HG03457 (cell line): Measurements from ENCODE around the gene RFX4.
"Not testable (repeated sequence)": the region's sequence is repeated elsewhere in the genome, so short reads cannot be mapped to it uniquely, and the experiment has no call there.

Experiments
- ATAC-seq: cut with Tn5 transposase; IDR thresholded peaks from one replicate; pipeline ENCODE4 v1.9.1; 2021; ENCODE audit warnings: moderate number of reproducible peaks; ENCODE audit not compliant: unreplicated experiment

RFX4 gene

DNA sequence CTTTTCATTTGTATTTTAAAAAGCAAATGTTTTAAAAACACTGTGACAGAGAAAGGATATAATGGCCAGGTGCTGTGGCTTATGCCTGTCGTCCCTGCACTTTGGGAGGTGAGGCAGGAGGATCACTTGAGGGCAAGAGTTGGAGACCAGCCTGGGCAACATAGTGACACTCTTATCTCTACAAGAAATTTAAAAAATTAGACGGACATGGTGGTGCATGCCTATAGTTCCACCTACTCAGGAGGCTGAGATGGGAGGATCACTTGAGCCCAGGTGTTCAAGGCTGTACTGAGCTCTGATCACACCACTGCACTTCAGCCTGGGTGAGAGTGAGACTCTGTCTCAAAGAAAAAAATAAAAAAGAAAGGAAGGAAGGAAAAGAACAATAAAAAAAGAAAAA lies 7.8 kb downstream of the RFX4 start:
- ATAC-seq = no peak

DNA sequence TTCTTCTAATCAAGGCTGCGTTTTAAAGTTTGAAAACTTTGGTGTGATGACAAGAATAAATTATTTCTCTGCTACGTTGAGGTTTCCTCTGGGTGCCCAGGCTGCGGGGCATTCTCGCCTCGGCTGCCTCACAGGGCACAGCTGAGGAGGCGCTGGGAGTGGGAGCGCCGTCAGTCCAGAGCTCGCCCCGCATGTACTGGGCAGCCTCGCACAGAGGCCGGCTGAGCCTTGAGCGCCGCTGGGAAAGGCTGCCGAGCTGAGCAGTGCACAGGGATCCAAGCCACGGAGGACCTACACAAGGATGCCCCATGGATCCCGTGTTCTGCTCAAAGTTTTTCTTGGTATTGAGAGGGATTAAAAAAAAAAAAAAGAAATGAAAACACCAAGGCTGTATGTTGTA lies 11.6 kb downstream of the RFX4 start:
- no peak for ATAC-seq

- no peak for ATAC-seq
Observed at GRCh38 chr12:106595268-106595667, 12.5 kb downstream of the RFX4 start.

- ATAC-seq = no peak
Observed at GRCh38 chr12:106598003-106598402, 15.2 kb downstream of the RFX4 start.

DNA sequence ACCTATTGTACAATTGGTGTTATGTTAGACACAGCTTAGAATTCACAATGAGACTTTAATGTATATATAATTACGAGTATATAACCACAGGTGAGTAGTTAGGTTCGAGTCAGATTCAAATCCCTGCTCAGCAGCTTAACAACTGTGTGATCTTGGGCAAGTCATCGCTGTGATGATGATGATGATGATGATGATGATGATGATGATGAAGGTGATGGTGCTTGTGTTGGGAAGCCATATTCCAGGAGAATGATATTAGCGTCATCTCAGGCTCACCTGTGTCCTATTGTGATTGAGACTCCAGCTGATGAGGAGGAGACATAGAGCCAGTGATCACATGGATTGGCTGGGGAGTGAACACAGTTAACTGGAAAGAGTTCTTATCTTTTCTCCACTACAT lies 16.5 kb downstream of the RFX4 start:
- no peak for ATAC-seq

DNA sequence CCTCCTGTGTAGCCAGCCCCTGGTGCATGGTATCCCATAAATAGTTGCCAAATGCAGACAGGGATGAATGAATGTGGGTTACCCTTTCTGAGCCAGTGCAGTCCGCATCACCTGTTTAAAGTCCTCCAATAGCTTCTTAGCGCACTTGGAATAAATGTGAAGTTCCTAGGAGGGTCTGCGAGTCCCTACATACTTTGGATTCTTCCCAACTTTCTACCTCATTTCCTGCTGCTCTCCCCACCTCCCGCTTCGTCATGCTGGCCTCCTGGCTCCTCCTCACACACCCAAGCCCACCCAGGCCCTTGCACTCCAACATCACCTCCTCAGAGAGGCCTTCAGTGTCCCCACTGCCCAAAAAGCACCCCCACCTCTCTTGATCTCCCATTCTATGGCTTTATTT lies 17.7 kb downstream of the RFX4 start:
- no peak for ATAC-seq

DNA sequence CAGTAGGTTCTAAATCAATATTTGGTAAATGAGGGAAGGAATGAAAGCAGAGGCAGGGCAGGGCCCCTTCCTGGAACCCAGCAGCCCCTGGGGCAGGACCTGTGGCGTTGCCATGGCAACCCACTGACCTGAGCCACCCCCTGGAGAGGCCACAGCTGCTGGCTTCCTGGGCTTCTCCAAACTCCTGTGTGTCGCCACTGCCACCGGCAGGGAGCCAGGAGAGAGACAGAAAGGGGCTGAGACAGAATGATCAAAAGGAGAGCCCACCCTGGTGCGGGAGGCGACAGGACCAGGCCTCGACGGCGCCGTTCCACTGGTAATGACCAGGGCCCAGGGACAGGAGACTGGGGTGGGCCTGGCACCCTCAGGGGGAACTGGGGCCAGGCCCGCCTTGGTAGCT lies 18.2 kb downstream of the RFX4 start:
- no peak for ATAC-seq

DNA sequence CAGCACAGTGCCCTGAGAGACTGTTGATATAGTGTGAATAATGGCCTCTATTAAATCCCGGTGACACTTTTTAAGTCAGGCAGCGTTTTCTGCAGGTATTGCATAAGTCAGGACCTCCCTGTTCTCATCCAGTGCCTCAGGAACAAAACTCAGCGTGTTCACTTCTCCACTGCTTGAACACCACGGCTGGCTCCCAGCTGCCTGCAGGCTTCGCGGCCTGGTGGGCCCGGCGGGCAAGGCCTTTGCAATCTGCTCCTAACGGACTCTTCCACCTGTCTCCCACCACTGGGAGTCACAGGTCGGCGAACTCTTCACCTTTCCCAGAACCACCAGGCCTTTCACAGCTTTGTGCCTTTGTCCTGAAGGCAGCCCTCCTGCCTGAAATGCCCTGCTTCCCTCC lies 18.7 kb downstream of the RFX4 start:
- ATAC-seq = no peak

GRCh38 chr12:106602076-106602475 lies 19.3 kb downstream of the RFX4 start:
- ATAC-seq = no peak

DNA sequence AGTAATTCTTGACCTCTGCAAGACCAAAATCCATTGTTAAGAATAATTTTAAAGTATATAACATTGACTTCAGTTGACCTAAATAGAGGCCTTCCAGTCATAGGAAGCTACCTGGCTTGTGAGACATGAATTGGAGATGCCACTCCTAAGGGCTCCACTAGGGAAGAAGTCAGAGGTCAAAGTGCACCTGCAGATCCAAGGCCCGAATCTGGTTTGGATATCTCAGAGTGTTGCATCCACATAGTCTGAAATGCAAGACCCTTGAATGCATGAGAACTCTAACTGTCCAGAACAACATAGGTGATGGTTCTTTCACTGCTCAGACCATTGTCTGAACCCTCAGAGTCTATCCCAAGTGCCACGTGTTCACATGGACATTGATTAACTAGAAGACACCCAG lies 22.4 kb downstream of the RFX4 start:
- ATAC-seq = no peak

DNA sequence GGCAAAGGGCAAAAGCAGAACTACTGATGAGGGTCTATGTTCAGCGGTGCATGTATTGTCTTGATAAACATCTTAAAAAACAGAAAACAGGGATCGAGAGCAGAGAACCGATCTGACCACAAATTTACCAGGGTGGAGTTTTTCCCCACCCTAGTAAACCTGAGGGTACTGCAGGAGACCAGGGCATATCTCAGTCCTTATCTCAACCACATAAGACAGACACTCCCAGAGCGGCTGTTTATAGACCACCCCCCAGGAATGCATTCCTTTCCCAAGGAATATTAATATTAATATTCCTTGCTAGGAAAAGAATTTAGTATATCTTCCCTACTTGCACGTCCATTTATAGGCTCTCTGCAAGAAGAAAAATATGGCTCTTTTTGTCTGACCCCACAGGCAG lies 37.8 kb downstream of the RFX4 start:
- ATAC-seq = not testable (repeated sequence)

DNA sequence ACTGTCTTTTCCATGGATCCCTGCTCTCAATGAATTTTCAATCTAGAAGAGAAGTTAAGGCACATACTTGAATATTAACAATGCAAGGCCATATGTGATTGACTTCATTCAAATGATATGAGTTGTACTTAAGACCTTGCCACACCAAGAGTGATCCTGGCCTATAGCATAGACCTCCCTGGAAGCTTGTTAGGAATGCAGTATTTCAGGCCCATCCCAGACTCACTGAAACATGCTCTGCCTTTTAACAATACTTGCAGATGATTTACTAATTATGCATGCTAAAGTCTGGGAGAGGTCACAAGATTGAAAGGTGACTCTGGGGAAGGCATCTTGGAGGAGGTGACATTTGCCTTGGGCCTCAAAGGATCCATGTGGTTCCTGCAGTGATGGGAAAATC lies 43.2 kb downstream of the RFX4 start:
- no peak for ATAC-seq

GRCh38 chr12:106629797-106630659 lies 47.2 kb downstream of the RFX4 start:
- ATAC-seq = no peak

GRCh38 chr12:106631150-106631549 lies 48.3 kb downstream of the RFX4 start:
- no peak for ATAC-seq

GRCh38 chr12:106631797-106632196 lies 49.0 kb downstream of the RFX4 start:
- no peak for ATAC-seq

DNA sequence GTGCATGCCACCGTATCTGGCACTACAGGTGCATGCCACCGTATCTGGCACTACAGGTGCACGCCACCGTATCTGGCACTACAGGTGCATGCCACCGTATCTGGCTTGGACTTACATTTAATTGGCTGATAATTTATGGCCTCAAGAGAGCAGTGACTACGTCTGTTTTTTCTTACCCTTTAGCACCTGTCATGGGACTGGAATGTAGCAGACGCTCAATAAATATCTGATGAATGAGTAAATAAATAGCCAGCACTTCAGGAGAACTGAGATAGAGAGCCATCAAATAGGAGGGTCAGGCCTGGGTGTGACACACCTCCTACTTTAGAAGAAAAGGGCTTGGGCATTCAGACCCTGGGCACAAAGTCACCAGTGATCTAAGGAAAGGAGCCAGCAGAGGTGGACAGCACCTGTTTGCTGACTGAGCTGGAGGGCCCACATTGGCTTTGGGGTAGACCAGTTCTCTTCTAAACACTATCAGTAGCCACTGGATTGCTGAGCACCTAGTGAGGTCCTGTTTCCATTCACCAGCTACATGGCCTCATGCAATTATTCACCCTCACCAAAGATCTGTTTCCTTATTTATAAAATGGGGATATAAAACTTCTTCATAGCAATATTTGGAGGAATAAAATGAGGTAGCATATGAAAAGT lies 50.1 kb downstream of the RFX4 start:
- no peak for ATAC-seq

- ATAC-seq = no peak
Observed at GRCh38 chr12:106633451-106633823, 50.6 kb downstream of the RFX4 start.

DNA sequence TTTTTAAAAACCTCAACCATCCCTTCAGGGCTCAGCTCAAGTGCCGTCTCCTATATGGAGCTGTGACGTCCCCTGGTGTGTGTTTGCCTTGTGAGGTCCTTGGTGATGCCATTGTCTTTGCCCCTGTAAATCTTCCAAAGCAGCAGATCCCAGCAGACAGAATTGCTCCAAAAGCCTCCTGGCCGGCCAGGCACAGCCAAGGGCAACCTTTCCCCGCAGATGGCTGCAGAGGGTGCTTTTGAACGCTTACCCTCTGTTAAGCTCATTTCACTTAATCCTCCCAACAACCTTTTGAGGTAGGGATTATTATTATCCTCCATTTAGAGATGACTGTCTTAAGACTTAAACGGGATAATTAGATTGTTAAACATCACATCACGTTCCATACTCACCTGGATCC lies 51.4 kb downstream of the RFX4 start:
- ATAC-seq = no peak

GRCh38 chr12:106643000-106643399 lies 60.2 kb downstream of the RFX4 start:
- no peak for ATAC-seq

DNA sequence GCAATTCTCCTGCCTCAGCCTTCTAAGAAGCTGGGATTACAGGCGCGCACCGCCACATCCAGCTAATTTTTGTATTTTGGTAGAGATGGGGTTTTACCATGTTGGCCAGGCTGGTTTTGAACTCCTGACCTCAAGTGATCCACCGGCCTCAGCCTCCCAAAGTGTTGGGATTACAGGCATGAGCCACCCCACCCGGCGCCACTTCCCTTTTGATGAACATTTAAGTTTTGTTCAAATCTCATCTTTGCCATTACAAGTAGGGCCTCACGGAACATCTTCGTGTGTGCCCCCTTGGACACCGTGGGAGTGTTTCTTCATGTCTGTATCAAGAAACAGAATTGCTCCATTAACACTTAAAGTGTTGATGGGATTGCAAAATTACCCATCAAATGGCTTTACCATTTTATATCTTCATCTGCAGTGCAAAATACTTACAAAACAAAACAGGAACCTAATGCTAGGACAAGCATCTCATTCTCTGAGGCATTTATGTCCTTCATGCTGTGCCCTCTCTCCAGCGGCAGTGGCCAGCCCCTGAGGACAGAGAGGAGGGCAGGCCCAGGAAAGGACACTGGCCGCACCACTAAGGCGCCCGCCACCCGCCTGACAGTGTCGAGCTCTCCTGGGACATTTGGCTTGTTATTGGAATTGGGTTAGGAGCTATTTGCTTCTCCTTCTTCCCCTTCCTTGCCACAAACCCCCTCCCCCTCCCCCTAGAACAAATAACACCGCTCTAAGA lies 61.7 kb downstream of the RFX4 start:
- ATAC-seq = no peak

GRCh38 chr12:106645074-106645421 lies 62.2 kb downstream of the RFX4 start:
- no peak for ATAC-seq
